ENCODE measurements around the gene DDX39B.

The DDX39B gene

GRCh38 chr6:31547727-31548543, 6.1 kb upstream of the DDX39B start:
- no peak for DNase-seq (ENCODE audit: low read depth)

- DNase-seq (ENCODE audit: low read depth): peak; percentile 98
Observed at GRCh38 chr6:31546958-31547726, 5.3 kb upstream of the DDX39B start, which contains the start of gene NFKBIL1. NFKBIL1 (plus strand) TSS chr6:31547608; CDS start chr6:31547695, 87 bp downstream.

GRCh38 chr6:31546339-31546957, 4.6 kb upstream of the DDX39B start, which contains the start of gene ATP6V1G2:
ATP6V1G2 (minus strand) TSS chr6:31546608; CDS start chr6:31546559, 49 bp downstream.
- peak; percentile 88 for DNase-seq (ENCODE audit: low read depth)

DNA sequence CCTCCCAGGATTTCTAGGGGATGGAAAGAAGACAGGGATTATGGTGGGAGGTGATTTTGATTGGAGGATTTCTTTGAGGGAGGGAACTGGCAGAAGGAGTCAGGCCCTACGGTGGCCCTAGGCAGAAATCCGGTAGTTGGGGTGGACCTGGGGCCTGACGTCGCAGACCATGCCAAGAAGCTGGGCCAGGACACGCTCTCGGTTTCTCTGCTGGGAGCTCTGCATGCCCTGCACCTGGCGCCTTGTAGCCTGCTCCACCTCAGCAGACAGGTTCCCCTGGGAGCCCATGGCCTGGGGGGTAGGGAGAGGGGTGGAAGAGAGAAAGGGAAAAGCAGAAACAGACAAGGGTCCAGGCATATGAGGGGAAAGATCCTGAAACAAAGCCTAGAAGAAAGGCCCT, 3.5 kb upstream of the DDX39B start:
- DNase-seq (ENCODE audit: low read depth): no peak

- DNase-seq (ENCODE audit: low read depth): no peak
Observed at GRCh38 chr6:31544676-31545075, 2.9 kb upstream of the DDX39B start.

GRCh38 chr6:31543639-31544038, 1.8 kb upstream of the DDX39B start:
- DNase-seq (ENCODE audit: low read depth): no peak

DNA sequence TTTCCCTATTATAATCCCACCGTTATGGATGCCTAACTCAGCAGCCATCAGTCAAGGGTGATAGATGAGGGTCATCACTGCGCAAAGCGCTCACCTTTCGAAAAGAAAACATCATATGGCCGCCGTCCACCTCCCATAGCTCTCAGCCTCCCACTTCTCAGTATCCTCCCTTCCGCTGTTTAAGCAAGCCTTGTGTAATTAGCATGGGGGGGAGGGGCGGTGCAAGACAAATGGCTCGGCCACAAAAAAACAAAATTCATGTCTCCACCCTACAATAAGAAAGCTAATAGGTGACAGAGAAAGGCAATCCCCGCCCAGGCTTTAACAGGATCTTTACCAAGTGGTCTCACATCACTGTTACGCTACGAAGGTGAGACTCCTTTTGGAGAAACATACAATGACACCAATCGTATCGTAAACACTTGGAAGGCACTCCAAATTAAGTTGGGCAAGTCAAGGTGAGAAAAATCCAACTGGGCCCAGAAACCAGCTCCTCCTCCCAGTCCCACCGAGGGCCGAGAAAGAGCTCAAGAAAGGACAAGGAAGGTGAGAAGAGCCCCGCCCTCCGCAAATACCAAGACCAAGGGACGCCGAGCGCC, 645 bp downstream of the DDX39B start:
- DNase-seq (ENCODE audit: low read depth): peak; percentile 58

DNA sequence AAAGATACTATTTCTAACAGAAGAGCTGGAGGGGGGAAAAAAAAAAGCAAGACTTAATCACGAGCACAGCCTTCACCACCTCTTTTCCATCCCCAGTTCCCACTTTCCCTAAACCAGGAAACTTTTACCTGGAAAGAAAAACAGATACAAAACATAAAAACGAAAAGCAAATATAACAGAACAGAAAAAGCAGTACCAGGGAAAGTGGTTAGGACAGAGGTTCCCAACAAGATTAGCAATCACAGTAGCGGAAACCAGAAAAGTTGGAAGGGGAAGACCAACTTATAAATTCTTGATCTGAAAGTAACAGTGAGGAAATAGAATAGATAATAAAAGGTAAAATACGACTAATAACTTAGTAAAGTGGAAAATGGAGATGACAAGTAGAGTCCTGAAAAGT, 1.2 kb downstream of the DDX39B start:
- no peak for DNase-seq (ENCODE audit: low read depth)

DNA sequence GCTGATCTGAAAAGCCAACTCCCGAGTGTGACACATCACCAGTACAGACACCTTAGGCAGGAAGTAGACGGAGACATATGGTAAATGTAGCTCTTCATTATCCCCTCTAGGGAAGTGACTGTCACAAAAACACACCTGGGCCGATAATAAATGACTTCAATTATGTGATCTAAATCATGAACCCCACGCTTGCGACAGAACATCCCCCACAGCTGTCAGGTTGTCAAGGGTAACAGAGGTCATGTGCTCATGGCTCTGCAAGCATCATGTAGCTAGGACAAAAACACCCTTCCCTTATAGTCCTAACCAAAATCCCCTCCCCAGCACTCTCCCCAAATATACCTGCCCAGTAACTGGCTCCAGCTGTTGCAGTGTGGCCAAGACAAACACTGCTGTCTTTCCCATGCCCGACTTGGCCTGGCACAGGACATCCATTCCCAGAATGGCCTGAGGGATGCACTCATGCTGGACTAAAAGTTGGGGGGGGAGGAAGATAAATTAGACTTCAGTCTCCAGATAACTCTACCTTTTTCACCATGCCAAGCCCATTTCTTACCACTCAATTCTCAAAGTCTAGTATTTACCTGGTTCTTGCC, 2.9 kb downstream of the DDX39B start:
- DNase-seq (ENCODE audit: low read depth): no peak

DNA sequence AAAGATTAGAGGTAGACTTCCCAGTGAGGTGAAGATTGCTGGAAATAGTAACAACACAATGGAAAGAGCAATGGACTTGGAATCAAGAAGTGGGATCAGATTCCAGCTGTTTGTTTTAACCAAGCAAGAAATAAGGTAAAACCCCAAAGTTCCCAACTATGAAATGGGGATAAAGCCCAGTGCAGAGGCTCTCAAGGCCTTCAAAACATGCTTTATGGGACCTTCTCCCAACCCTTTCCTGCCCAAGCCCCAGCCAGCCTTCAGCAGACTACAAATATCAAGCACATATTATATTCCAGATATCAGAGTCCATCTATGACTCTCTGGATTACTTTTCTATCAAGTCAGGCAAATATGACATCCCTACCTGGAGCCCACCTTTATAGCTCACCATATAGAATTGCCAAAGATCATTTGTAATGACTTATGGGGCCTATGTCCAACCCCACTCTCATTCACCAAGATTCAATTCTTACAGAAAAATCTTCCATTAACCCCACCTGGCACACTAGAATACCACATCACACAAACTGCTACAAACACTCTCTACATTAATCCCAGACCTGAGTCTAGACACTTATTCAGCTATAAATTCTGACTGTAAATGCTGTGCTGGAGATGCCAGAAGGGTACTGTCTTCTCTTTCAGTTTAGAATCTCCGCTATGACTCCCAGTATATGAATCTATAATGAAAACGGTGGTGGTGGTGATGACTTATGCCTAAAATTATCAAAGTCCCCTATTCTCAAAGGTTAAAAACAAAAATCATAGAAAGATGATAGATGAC, 6.1 kb downstream of the DDX39B start:
- DNase-seq (ENCODE audit: low read depth): no peak

GRCh38 chr6:31534521-31535040, 7.2 kb downstream of the DDX39B start:
- no peak for DNase-seq (ENCODE audit: low read depth)

DNA sequence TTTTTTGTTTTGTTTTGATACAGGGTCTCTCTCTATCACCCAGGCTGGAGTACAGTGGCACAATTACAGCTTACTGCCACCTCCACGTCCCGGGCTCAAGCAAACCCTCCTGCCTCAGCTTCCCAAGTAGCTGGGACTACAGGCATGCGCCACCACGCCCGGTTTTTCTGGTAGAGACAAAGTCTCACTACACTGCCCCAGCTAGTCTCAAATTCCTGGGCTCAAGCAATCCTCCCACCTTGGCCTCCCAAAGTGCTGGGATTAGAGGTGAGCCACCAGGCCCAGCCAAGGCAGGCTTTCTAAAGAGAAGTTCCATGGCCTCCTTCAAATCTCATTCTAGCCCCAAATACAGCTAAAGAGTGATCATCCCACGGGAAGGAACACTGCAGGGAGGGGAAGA, 7.8 kb downstream of the DDX39B start:
- no peak for DNase-seq (ENCODE audit: low read depth)

GRCh38 chr6:31533455-31533841, 8.4 kb downstream of the DDX39B start:
- no peak for DNase-seq (ENCODE audit: low read depth)

DNA sequence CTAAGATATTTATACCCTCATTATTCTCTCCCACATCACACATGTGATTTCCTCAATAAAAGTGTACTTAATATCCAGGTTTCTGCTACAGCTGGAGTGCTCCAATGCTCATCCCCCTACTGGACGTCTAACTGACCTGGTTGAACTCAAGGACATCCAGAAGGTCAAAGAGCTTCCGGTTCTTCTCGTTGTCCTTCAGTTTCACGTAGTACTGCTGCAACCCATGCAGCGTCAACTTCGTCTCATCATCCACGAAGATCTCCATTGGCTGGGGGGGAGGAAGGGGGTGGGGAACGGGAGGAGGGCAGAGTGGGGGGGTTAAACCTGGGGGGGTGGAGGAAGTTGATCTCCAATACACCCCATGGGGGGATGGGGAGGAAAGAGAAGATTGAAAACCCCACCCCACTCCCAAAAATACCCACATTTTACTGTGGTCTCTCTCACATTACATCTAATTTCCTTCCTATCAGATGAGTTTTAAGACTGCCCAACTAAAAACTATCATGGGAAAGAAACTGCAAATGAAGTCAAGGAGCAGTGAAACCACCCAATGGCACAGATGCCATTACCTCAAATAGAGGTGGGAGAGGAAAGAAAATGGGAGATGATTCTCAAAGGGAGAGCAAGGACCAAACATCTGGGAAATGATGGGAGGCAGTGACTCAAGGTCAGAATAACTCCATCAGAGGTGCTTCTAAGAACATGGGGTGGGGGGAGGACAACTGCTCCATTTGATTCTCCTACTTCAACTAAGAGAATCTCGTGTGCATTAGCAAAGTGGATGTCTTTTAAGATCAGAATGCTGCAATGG, 9.0 kb downstream of the DDX39B start:
- DNase-seq (ENCODE audit: low read depth): no peak

GRCh38 chr6:31531771-31532643, 9.8 kb downstream of the DDX39B start:
- no peak for DNase-seq (ENCODE audit: low read depth)

DNA sequence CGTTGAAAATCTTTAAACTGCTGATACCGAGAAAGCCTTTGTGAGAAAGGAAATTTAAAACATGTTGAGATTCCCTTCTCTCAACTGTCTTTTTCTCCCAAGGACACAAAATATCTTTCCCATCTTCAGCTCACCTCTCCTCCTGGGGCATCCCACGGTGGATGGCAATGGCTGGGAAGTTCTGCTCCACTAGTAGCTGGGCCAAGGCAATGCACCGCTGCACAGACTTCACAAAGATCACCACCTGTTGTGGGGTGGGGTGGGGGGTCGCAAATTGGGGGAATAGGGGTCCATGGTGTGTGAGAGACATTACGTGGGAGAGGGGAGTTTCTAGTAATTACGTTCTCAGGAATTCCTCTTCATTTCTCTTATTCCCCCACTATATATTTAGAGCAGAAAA, 10.6 kb downstream of the DDX39B start:
- no peak for DNase-seq (ENCODE audit: low read depth)

GRCh38 chr6:31530659-31531058, 11.1 kb downstream of the DDX39B start:
- no peak for DNase-seq (ENCODE audit: low read depth)

DNA sequence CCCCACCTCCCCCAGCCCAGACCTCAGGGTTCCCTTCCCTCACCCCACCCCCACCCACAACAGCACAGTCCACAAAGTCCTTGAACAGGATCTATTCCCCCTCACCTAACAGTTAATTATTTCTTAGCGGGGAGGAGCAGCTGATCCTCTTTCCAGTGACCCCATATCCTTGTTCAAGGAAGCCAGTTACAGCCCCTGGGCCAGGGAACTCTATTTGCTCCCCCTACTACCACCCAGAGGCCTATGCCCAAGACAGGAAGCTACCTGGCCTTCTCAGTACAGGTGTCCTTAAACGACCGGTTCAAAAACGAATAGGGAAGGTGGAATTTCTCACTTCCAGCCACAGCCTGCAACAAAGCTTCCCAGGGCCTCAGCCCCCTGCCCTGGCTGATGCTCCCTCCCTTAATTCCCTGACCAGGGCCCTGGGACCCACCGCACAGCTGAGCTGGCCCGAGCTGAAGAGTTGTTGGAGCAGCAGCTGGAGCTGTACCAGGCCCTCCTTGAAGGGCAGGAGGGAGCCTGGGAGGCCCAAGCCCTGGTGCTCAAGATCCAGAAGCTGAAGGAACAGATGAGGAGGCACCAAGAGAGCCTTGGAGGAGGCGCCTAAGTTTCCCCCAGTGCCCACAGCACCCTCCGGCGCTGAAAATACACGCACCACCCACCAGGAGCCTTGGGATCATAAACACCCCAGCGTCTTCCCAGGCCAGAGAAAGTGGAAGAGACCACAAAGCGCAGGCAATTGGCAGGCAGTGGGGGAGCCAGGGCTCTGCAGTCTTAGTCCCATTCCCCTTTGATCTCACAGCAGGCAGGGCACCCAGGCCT, 12.3 kb downstream of the DDX39B start:
- no peak for DNase-seq (ENCODE audit: low read depth)

Measured in fibroblast of gingiva (primary cell).